A549 (cell line): ENCODE measurements around the gene MKNK1.

Source experiments
- CTCF ChIP-seq: fragments of >200 bp; sonication (Bioruptor Twin); formaldehyde crosslinking; IDR thresholded peaks from 3 replicates; pipeline ENCODE4 v1.5.1; 2016
- EP300 ChIP-seq, 2 experiments: fragments of >200 bp; sonication (Bioruptor Twin); formaldehyde crosslinking; IDR thresholded peaks; 2 replicates in 1 of 2; 3 replicates in 1 of 2; pipeline ENCODE4 v1.6.1; 2016 to 2017
- HMGXB4 ChIP-seq: fragments of 250-450 bp; sonication (Bioruptor Pico); IDR thresholded peaks from 2 replicates; pipeline ENCODE4 v1.5.0; 2021; ENCODE audit warnings: mild to moderate bottlenecking, moderate library complexity, borderline replicate concordance
- JUN ChIP-seq, 2 experiments: fragments of >200 bp; sonication (Bioruptor Twin); formaldehyde crosslinking; IDR thresholded peaks; 2 replicates in 1 of 2; 3 replicates in 1 of 2; pipeline ENCODE4 v1.6.1; 2016 to 2017
- JUNB ChIP-seq: fragments of >200 bp; sonication (Bioruptor Twin); formaldehyde crosslinking; IDR thresholded peaks from 2 replicates; pipeline ENCODE4 v1.6.1; 2016
- POLR2A ChIP-seq: IDR thresholded peaks from 2 replicates; pipeline ENCODE4 v1.6.1; 2012; ENCODE audit warnings: mild to moderate bottlenecking, low read length
- RAD21 ChIP-seq, 2 experiments: fragments of >200 bp in 1 of 2; sonication (Bioruptor Twin) in 1 of 2; formaldehyde crosslinking in 1 of 2; IDR thresholded peaks in 1 of 2; conservative IDR thresholded peaks in 1 of 2; 2 replicates in 1 of 2; 3 replicates in 1 of 2; pipeline ENCODE4 v1.6.1; 2012 to 2018; ENCODE audit warnings: inconsistent platforms in 1 of 2
- RARB ChIP-seq: fragments of 250-450 bp; sonication (Bioruptor Pico); IDR thresholded peaks from 2 replicates; pipeline ENCODE4 v1.8.0; 2021; ENCODE audit warnings: mild to moderate bottlenecking, moderate library complexity
- RCOR1 ChIP-seq: fragments of 150-350 bp; IDR thresholded peaks from 2 replicates; pipeline ENCODE4 v1.6.1; 2014; ENCODE audit warnings: antibody characterized with exemption, low read length, low read depth
- USF2 ChIP-seq: fragments of 450-650 bp; IDR thresholded peaks from 2 replicates; pipeline ENCODE4 v1.6.1; 2014; ENCODE audit warnings: antibody characterized with exemption

GRCh38 chr1:46512135-46512791 is 91.8 kb downstream of the MKNK1 start:
- TF ChIP-seq USF2 (no peak), EP300 (IDR thresholded peaks at IDR 0.05) (no peak), CTCF (no peak), RARB (CRISPR knock-in tag) (no peak), RCOR1 (no peak), JUNB (no peak), RAD21 (conservative IDR thresholded peaks at IDR 0.05 in 1 of 2, IDR thresholded peaks at IDR 0.05 in 1 of 2) (no peak), JUN (IDR thresholded peaks at IDR 0.05) (no peak), HMGXB4 (no peak), POLR2A (no peak)
